Panc1 (cell line): Measurements from ENCODE around the gene GMEB2.

Experiments
- CTCF ChIP-seq: fragments of 450-650 bp; IDR thresholded peaks from 2 replicates; pipeline ENCODE4 v1.5.1; 2017; ENCODE audit warnings: mild to moderate bottlenecking
- REST ChIP-seq, 2 experiments: IDR thresholded peaks; 2 replicates each; pipeline ENCODE4 v1.6.1; 2011 to 2012; ENCODE audit warnings: low read depth in 2 of 2, control low read depth in 1 of 2, low read length in 1 of 2, mild to moderate bottlenecking in 1 of 2, moderate library complexity in 1 of 2; ENCODE audit not compliant: insufficient read depth in 1 of 2

GRCh38 chr20:63553251-63553932 lies 73.5 kb downstream of the GMEB2 start:
- no peak for TF ChIP-seq CTCF
- TF ChIP-seq REST (IDR thresholded peaks at IDR 0.05; ENCODE audit: insufficient read depth in 1 of 2, low read depth in 2 of 2, low read length in 1 of 2): no peak
